DMS 273 (cell line): ENCODE data around the gene WIZ.
A peak's percentile ranks its signal among the peaks of the same experiment; 100 is the strongest.

Experiments used
- DNase-seq: peaks from one replicate; lab custom pipeline; 2025; ENCODE audit not compliant: unreplicated experiment; lab: John Stamatoyannopoulos, UW

WIZ gene

DNA sequence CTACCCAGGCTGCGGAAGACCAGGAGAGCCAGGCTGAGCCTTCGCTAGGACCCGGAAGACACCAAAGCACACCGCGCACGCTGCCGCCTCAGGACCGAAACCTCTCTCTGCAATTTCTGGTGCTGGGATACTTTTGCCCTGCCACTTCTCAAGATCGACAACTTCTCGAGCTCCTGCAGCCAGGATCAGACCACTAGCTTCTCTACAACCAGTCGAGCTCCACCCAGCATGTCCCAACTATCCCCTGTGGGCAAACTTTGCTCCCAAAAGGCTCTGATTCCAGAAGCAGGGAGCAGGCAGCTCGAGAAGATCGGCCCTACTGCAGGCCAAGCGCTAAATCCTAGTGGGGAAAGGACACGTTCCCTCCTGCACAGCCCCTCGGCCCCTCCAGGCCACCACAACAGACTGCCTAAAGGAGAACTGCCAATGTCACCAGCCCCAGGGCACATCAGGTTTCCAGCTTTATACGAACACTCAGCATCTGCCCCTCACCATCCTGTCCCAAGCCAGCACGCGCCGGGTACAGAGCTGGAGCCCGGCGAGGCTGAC lies 71.1 kb downstream of the WIZ start:
- peak; percentile 73 for DNase-seq

DNA sequence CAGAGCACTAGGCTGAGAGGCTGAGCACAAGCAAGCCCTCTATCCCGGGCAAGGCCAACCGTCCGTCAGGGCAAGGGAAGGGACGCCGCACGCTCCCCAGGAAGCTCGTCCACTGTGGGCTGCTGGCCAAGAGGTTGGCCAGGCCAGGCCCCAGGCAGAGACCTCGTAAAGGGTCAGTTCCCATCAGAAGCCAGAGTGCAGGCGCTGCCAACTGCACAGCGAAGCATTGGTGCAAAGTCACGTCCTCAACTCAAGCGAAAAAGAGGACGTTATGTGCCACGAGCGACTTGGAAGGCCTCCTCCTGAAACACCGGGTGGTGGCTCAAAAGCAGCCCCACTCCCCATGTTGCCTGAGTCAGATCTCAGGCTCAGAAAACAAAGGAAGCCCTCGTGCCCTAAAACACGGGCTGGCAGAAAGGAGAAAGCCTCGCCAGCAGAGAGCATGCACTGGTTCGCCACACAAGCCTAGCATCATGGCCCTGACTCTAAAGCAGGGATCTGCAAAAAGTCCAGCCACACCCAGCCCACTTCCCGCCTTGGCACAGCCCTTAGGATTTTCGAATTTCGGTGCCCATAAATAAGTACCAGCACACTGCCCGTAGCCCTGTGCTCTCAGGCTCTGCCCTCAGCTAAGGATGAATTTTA lies 74.8 kb downstream of the WIZ start:
- no peak for DNase-seq

DNA sequence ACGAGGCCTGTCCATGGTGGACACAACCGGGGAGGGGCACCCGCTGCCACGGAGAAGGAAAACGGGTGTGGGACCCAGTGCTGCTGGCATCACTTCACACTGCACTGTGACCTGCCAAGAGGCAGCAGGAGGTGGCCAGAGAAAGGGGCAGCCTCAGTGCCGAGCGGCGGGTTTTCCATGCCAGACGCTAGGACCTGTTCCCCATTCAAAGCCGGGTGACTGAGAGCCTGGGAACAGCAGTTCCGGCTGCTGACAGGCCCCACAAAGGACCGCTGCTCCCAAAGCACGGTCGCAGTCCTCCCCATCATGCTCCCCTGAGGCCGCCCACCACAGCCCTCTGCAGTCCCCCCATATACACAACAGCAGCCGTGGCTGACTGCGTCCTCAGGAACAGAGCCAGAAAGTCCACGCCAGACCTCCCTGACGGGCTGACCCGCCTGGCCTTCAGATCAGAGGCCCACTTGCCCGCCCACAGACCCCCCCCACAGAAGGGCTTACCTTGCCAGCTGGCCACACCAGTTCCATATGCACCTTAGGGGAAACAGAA lies 75.6 kb downstream of the WIZ start:
- no peak for DNase-seq

DNA sequence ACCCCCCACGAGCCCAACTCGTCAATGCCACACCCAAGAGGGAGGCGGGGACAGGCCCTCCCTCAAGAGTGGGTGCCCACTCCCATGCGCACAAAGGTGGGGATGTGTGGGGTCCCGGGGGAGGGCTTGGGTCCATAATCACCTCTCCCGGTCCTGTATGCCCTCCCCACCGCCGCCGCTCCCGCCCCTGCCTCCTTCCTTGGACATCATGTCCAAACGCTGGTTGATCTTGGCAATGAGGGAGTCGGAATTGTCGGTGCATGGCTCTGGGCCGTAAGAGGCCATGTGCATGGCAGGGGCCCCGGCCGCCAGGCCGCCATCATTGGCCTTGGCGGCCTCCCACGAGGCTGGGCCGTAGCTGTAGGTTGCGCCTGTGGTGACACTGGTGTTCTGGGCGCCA lies 76.1 kb downstream of the WIZ start:
- no peak for DNase-seq

DNA sequence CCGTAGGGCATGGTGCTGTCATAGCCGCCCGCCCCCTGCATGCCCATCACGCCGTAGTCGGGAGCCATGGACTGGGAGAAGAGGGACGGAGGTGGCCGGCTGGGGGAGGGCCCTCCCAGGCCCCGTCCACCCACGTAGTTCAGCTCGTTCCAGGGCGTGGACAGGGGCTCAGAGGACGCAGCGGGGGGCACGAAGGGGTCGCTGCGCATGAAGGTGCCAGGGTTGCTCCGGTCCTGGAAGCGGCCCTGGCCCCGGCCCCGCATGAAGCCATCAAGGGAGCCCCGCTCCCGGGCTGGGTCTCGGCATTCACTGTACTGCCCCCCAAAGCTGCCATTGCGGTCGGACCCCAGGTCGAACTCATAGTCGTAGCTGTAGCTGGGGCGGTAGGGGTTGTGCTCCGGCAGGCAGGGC lies 76.9 kb downstream of the WIZ start:
- no peak for DNase-seq

DNA sequence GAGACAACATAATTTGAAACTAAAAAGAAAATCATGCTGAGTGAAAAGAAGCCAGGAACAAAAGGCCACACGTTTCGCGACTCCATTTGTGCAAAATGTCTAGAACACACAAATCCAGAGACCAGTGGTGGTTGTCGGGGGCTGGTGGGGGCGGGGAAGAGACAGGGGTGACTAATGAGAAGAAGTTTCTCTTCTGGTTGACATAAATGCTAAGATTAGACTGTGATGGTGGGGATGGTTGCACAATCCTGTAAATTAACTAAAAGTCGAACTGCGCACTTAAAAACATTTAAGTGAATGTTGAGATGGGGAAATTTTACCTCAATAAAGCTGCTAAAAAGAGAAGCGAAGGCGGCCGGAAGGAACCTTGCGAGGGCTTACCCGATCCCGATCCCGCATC lies 77.3 kb downstream of the WIZ start:
- DNase-seq = no peak

DNA sequence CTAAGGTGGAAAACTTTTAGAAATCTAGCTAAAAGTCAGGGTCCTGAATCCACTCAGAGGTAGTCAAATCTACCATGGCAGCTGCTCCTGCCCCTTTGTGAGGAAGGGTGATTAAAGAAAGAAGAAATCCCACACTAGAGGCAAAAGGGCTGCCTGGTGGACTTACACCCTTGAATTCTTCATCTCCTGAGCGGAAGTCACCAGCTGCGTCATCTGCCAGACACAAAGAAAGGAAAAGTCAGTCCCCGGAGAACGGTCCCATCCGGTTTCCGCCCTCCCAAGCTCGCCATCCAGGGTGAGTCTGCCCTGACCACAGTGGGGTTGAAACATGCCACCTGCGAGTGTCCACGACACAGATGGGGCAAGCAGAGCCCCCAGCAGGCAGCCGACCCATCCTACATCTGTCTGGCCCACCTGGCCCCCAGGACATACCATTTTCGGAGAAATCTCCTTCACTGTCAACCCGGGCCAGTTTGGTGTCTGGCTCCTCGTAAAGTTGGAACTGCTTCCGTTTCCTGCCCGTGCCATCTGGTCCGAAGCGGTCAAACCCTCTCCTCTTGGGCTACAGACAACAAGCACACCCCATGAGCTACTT lies 77.9 kb downstream of the WIZ start:
- DNase-seq = no peak

DNA sequence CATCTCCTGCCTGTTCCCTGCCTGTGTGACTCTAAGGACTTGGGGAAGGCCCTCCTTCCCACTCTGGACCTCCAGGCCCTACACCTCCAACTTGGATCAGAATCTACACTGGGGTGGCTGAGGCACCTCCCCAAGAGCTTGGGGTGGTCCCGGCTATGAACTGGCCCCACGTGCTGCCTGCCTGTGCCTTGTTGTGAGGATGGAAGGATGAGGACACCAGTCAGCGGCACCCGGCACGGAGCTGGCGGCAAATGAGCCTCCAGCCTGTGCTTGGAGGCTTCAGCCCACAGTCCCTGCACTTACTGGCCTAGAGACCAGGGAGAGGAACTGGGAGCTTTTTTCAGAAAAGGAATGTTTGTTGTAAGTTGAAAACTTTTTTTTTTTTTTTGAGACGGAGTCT lies 78.6 kb downstream of the WIZ start:
- DNase-seq = no peak
